ENCODE measurements around the gene FBXO44.

Gene FBXO44

GRCh38 chr1:11629184-11630016, 25.3 kb upstream of the FBXO44 start:
- no peaks in the 10 kb centered on the region for H3K27me3 ChIP-seq (replicated peaks)
- TF ChIP-seq CTCF (IDR thresholded peaks at IDR 0.05; ENCODE audit: low read depth, low read length, missing control alignments): no peak
- no peak for DNase-seq
- H3K27ac ChIP-seq: no peak overlapping the region
- in situ Hi-C loops (cut with HindIII; ENCODE audit: low pct_ligation_motif_present, low sequenced_read_pairs): loop anchor here (25.0 kb wide), 1 partner anchor 392 kb away; no protein-coding TSS in a partner anchor
- no peak overlapping the region for H3K4me3 ChIP-seq (ENCODE audit: low read depth, low read length)
- H3K36me3 ChIP-seq (replicated peaks): no peaks in the 10 kb centered on the region

GRCh38 chr1:11634365-11635192, 20.1 kb upstream of the FBXO44 start:
- in situ Hi-C loops (cut with HindIII; ENCODE audit: low pct_ligation_motif_present, low sequenced_read_pairs): loop anchor here (25.0 kb wide), 1 partner anchor 397 kb away; no protein-coding TSS in a partner anchor
- no peak overlapping the region for H3K4me3 ChIP-seq (ENCODE audit: low read depth, low read length)
- DNase-seq: no peak
- no peaks in the 10 kb centered on the region for H3K27me3 ChIP-seq (replicated peaks)
- no peak overlapping the region for H3K27ac ChIP-seq
- H3K36me3 ChIP-seq (replicated peaks): no peaks in the 10 kb centered on the region
- TF ChIP-seq CTCF (IDR thresholded peaks at IDR 0.05; ENCODE audit: low read depth, low read length, missing control alignments): no peak

- no peak for DNase-seq
- Histone ChIP-seq H3K4me3 (ENCODE audit: low read depth, low read length) (no peak overlapping the region), H3K36me3 (replicated peaks) (no peaks in the 10 kb centered on the region), H3K27me3 (replicated peaks) (no peaks in the 10 kb centered on the region), H3K27ac (no peak overlapping the region)
- in situ Hi-C loops (cut with HindIII; ENCODE audit: low pct_ligation_motif_present, low sequenced_read_pairs): loop anchor here (25.0 kb wide), 1 partner anchor 401 kb away; no protein-coding TSS in a partner anchor
- TF ChIP-seq CTCF (IDR thresholded peaks at IDR 0.05; ENCODE audit: low read depth, low read length, missing control alignments): no peak
Observed at GRCh38 chr1:11638121-11638520, 16.6 kb upstream of the FBXO44 start.

GRCh38 chr1:11639372-11639771, 15.3 kb upstream of the FBXO44 start:
- DNase-seq: no peak
- Histone ChIP-seq H3K36me3 (replicated peaks) (no peaks in the 10 kb centered on the region), H3K27me3 (replicated peaks) (no peaks in the 10 kb centered on the region), H3K4me3 (ENCODE audit: low read depth, low read length) (no peak overlapping the region), H3K27ac (no peak overlapping the region)
- in situ Hi-C loops (cut with HindIII; ENCODE audit: low pct_ligation_motif_present, low sequenced_read_pairs): loop anchor here (25.0 kb wide), 1 partner anchor 402 kb away; no protein-coding TSS in a partner anchor
- TF ChIP-seq CTCF (IDR thresholded peaks at IDR 0.05; ENCODE audit: low read depth, low read length, missing control alignments): no peak

GRCh38 chr1:11640101-11640500, 14.6 kb upstream of the FBXO44 start:
- TF ChIP-seq CTCF (IDR thresholded peaks at IDR 0.05; ENCODE audit: low read depth, low read length, missing control alignments): no peak
- in situ Hi-C loops (cut with HindIII; ENCODE audit: low pct_ligation_motif_present, low sequenced_read_pairs): loop anchor here (25.0 kb wide), 1 partner anchor 403 kb away; no protein-coding TSS in a partner anchor
- no peak overlapping the region for H3K4me3 ChIP-seq (ENCODE audit: low read depth, low read length)

More at GRCh38 chr1:11640101-11640500, 14.6 kb upstream of the FBXO44 start:
- Histone ChIP-seq H3K36me3 (replicated peaks) (no peaks in the 10 kb centered on the region), H3K27me3 (replicated peaks) (no peaks in the 10 kb centered on the region), H3K27ac (no peak overlapping the region)
- no peak for DNase-seq

Data from brain microvascular endothelial cell (primary cell).